VCaP (cell line): ENCODE results near the gene COLEC12.

Source experiments
- H3K27ac ChIP-seq: fragments of 450-650 bp; 2 replicates; pipeline ENCODE4 v1.5.1; 2017
- TF ChIP-seq, protein P1 (sequence below): fragments of 450-650 bp; conservative IDR thresholded peaks from 2 replicates; pipeline ENCODE4 v1.5.1; 2017; ENCODE audit warnings: mild to moderate bottlenecking, moderate library complexity

COLEC12 gene

DNA sequence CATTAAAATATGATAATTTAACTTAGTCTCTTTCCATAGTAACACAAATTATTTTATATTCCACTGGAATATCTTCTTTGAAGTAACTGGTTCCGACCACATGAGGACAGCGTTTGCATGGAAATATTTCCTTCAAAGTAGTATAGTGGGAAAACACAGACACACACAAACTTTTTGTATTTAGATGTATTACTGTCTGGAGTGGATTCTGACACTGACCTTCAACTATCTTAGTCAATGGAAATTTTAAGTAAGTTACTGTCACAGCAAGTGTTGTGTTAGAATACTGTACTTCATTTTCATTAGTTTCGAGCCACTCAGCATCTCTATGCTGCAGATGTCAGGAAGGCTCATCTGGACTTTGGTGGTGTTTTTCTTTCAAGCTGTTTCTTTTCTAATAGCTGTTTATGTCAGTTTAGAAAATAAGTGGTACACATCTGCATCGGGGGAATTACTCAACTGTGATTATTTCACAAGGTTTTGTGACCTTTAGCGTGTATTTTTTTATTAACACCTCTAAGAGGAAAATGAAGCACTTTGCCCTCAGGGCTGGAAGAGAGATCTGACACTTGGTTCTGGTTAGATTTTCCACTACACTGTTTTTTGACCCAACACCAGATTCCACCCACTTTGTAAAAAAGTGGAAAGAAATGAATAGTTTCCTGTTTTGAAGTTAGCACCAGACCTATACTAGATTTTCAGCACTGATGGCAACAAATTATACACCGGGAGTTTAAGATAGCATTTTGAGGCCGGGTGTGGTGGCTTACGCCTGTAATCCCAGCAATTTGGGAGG lies 213.8 kb downstream of the COLEC12 start:
- H3K27ac ChIP-seq: peak overlapping the region; percentile 6; the same call in 1 of the 2 replicates
- TF ChIP-seq, protein P1, sequence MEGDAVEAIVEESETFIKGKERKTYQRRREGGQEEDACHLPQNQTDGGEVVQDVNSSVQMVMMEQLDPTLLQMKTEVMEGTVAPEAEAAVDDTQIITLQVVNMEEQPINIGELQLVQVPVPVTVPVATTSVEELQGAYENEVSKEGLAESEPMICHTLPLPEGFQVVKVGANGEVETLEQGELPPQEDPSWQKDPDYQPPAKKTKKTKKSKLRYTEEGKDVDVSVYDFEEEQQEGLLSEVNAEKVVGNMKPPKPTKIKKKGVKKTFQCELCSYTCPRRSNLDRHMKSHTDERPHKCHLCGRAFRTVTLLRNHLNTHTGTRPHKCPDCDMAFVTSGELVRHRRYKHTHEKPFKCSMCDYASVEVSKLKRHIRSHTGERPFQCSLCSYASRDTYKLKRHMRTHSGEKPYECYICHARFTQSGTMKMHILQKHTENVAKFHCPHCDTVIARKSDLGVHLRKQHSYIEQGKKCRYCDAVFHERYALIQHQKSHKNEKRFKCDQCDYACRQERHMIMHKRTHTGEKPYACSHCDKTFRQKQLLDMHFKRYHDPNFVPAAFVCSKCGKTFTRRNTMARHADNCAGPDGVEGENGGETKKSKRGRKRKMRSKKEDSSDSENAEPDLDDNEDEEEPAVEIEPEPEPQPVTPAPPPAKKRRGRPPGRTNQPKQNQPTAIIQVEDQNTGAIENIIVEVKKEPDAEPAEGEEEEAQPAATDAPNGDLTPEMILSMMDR: peak; percentile 97

- peak overlapping the region; percentile 6; the same call in 1 of the 2 replicates for H3K27ac ChIP-seq
- TF ChIP-seq, protein P1: no peak
These were observed 214.7 kb downstream of the COLEC12 start for GRCh38 chr18:285817-286216.

- H3K27ac ChIP-seq: no peak overlapping the region
- TF ChIP-seq, protein P1: no peak
These were observed 225.0 kb downstream of the COLEC12 start for GRCh38 chr18:275486-275885.

GRCh38 chr18:274313-274712 lies 226.2 kb downstream of the COLEC12 start:
- TF ChIP-seq, protein P1: no peak

GRCh38 chr18:273525-273924 lies 227.0 kb downstream of the COLEC12 start:
- TF ChIP-seq, protein P1: no peak
- H3K27ac ChIP-seq: no peak overlapping the region

More at GRCh38 chr18:274313-274712, 226.2 kb downstream of the COLEC12 start:
- no peak overlapping the region for H3K27ac ChIP-seq

GRCh38 chr18:272650-273049 lies 227.9 kb downstream of the COLEC12 start:
- TF ChIP-seq, protein P1: no peak

GRCh38 chr18:269480-270095 lies 230.9 kb downstream of the COLEC12 start:
- H3K27ac ChIP-seq: peak overlapping the region; percentile 90; the same call in 1 of the 2 replicates
- TF ChIP-seq, protein P1: no peak

More at GRCh38 chr18:272650-273049, 227.9 kb downstream of the COLEC12 start:
- H3K27ac ChIP-seq: no peak overlapping the region
